Endothelial cell of umbilical vein (primary cell): ENCODE measurements around the gene GAPDH. TPM values are rescaled to one million over a fixed set of nuclear protein-coding genes. Genes with fewer than 3 reads are reported as not detected.

Source experiments
- BruUV-seq: library from RNA; stranded (reverse); fragments of 400-500 nt; replicated peaks from 2 replicates; lab custom pipeline; 2021; lab: Mats Ljungman, UMichigan
- CTCF ChIA-PET: fragments of 300-600, 350-600 bp; sonication (Branson Sonifier 250); formaldehyde crosslinking; loops from one replicate; lab custom pipeline; 2021; ENCODE audit warnings: antibody characterized with exemption, inconsistent platforms; lab: Charles Lee
- POLR2A ChIA-PET: fragments of 300-600, 350-600 bp; sonication (Branson Sonifier 250); formaldehyde crosslinking; loops from one replicate; lab custom pipeline; 2021; ENCODE audit warnings: antibody characterized with exemption, inconsistent platforms; lab: Charles Lee
- DNase-seq: peaks from one replicate; pipeline ENCODE4 v3.0.0-alpha.2; 2011; ENCODE audit warnings: low read depth, low spot score
- FAIRE-seq: peaks from 2 replicates; lab custom pipeline; 2011; peaks lifted over from hg19 to GRCh38; lab: Jason Lieb, UNC
- H2AFZ ChIP-seq: 2 replicates; pipeline ENCODE4 v1.6.0; 2012; ENCODE audit warnings: low read depth, low read length, control low read depth, inconsistent platforms
- H3K27ac ChIP-seq: 2 replicates; pipeline ENCODE4 v1.5.1; 2011; ENCODE audit warnings: low read depth, mild to moderate bottlenecking, control low read depth, low read length, moderate library complexity; ENCODE audit not compliant: insufficient read depth
- H3K27me3 ChIP-seq, 2 experiments: 2 replicates each; pipeline versions ENCODE4 v1.6.0 to v1.6.1; 2011; ENCODE audit warnings: low read length in 2 of 2, mixed read lengths in 1 of 2; ENCODE audit not compliant: control insufficient read depth in 2 of 2, insufficient read depth in 2 of 2
- H3K36me3 ChIP-seq, 2 experiments: 2 replicates in 1 of 2; 3 replicates in 1 of 2; pipeline ENCODE4 v1.5.1; 2011; ENCODE audit warnings: low read length in 2 of 2, mild to moderate bottlenecking in 1 of 2, moderate library complexity in 1 of 2; ENCODE audit not compliant: control insufficient read depth in 2 of 2, insufficient read depth in 2 of 2; ENCODE audit errors: extremely low read depth in 1 of 2
- H3K4me1 ChIP-seq: 3 replicates; pipeline ENCODE4 v1.5.1; 2011; ENCODE audit warnings: mild to moderate bottlenecking, low read length; ENCODE audit not compliant: control insufficient read depth, insufficient read depth; ENCODE audit errors: extremely low read depth
- H3K4me2 ChIP-seq: 2 replicates; pipeline ENCODE4 v1.6.1; 2011; ENCODE audit warnings: low read length, control low read depth, mixed read lengths; ENCODE audit not compliant: insufficient read depth
- H3K4me3 ChIP-seq, 3 experiments: fragments of 200-600 bp in 1 of 3; sonication (generic), shearing (Covaris generic) in 1 of 3; replicated peaks in 1 of 3; 2 replicates each; pipeline ENCODE4 v1.5.1; 2011 to 2016; ENCODE audit warnings: control low read depth in 3 of 3, low read length in 3 of 3, mild to moderate bottlenecking in 2 of 3, inconsistent platforms in 1 of 3, low read depth in 1 of 3, moderate library complexity in 1 of 3; ENCODE audit not compliant: insufficient read depth in 1 of 3
- H3K79me2 ChIP-seq: 2 replicates; pipeline ENCODE4 v1.6.0; 2012; ENCODE audit warnings: low read length, inconsistent platforms; ENCODE audit not compliant: control insufficient read depth, insufficient read depth
- H3K9ac ChIP-seq: replicated peaks from 2 replicates; pipeline ENCODE3; 2011; ENCODE audit warnings: low read length, control low read depth; ENCODE audit not compliant: insufficient read depth; ENCODE audit errors: extremely low read depth
- H3K9me1 ChIP-seq: replicated peaks from 3 replicates; pipeline ENCODE4 v1.6.0; 2011; ENCODE audit warnings: mild to moderate bottlenecking, low read length; ENCODE audit not compliant: control insufficient read depth, insufficient read depth; ENCODE audit errors: extremely low read depth
- H3K9me3 ChIP-seq: replicated peaks from 2 replicates; pipeline ENCODE4 v1.5.1; 2012; ENCODE audit warnings: low read length, inconsistent platforms; ENCODE audit not compliant: control insufficient read depth, insufficient read depth
- H4K20me1 ChIP-seq: replicated peaks from 2 replicates; pipeline ENCODE3; 2011; ENCODE audit warnings: mild to moderate bottlenecking, low read length; ENCODE audit not compliant: control insufficient read depth, insufficient read depth; ENCODE audit errors: extremely low read depth
- CTCF ChIP-seq, 2 donors: IDR thresholded peaks; 1 replicate in 1 of 2; 2 replicates in 1 of 2; pipeline ENCODE4 v1.5.1; 2011; ENCODE audit warnings: low read length in 2 of 2, mild to moderate bottlenecking in 2 of 2, moderate library complexity in 2 of 2, control low read depth in 1 of 2, inconsistent platforms in 1 of 2, low read depth in 1 of 2; ENCODE audit not compliant: insufficient read depth in 1 of 2; ENCODE audit errors: extremely low read depth in 1 of 2
- EZH2 ChIP-seq: IDR thresholded peaks from 2 replicates; pipeline ENCODE4 v1.6.1; 2012; ENCODE audit warnings: borderline replicate concordance, low read depth, mild to moderate bottlenecking, moderate library complexity, low read length, inconsistent platforms; ENCODE audit not compliant: severe bottlenecking
- FOS ChIP-seq: IDR thresholded peaks from 2 replicates; pipeline ENCODE4 v1.6.1; 2011; ENCODE audit warnings: mild to moderate bottlenecking, low read length, moderate library complexity, borderline replicate concordance; ENCODE audit not compliant: insufficient read depth
- GATA2 ChIP-seq: IDR thresholded peaks from 2 replicates; pipeline ENCODE4 v1.7.0; 2011; ENCODE audit warnings: low read depth, mild to moderate bottlenecking, moderate library complexity, mixed read lengths, low read length; ENCODE audit not compliant: insufficient read length, insufficient read depth
- MYC ChIP-seq: IDR thresholded peaks from one replicate; pipeline ENCODE4 v1.6.1; 2011; ENCODE audit warnings: mild to moderate bottlenecking, low read depth, low read length
- POLR2A ChIP-seq: IDR thresholded peaks from 2 replicates; pipeline ENCODE4 v1.6.1; 2012; ENCODE audit warnings: low read depth, mild to moderate bottlenecking, control low read depth, low read length
- POLR2AphosphoS5 ChIP-seq: IDR thresholded peaks from 2 replicates; pipeline ENCODE4 v1.6.1; 2012; ENCODE audit warnings: low read depth, mild to moderate bottlenecking, control low read depth, low read length, moderate library complexity; ENCODE audit not compliant: insufficient read depth
- dilution Hi-C: fragments of 300-500 bp; cut with MboI; formaldehyde crosslinking; loops from one replicate; pipeline ENCODE4 v1.15.0; 2019; ENCODE audit warnings: low sequenced_read_pairs; ENCODE audit not compliant: extremely low pct_ligation_motif_present
- intact Hi-C: fragments of 100-400 bp; cut with micrococcal nuclease; formaldehyde crosslinking; loops from one replicate; pipeline ENCODE4 v1.10.0; 2022
- polyA plus RNA-seq, 4 experiments: library from polyadenylated mRNA; depleted of rRNA in 3 of 4; stranded (reverse) in 3 of 4; unstranded in 1 of 4; fragments of >200 nt; gene quantifications; 2 replicates each; pipeline versions ENCODE4 v1.2.1 to v1.2.3, GENCODE V29; 2011 to 2012; ENCODE audit warnings: missing spikeins in 1 of 4
- total RNA-seq: library from RNA; stranded (reverse); gene quantifications from 2 replicates; pipeline ENCODE4 v1.2.3, GENCODE V29; 2021

Gene GAPDH
- total and polyA plus RNA-seq, 2 donors (not counting 3 experiments of a cell fraction or from before 2014, with no cell fraction given): 4,648 to 8,748 TPM

DNA sequence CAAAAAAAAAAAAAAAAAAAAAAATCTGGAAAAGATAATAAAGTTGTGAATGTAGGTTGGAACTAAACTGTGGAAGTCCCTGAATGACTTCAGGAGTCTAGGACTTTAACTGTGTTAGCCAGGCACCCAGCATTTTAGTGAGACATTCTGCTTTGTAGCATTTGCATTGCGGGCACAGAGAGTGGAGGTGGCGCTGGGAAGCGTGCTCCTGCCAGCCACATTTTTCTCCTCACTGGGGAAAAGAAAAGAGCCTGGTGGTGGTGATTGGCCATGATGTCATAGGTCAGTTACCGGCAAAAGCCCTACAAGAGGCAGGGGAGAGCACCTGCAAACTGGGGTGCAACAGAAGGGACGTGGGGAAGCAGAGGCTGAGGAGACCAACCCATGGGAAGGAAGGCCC is 9.7 kb upstream of the GAPDH start:
- peaks cover 35 to 51% of the 10 kb centered on the region in 2 experiments for H3K36me3 ChIP-seq

DNA sequence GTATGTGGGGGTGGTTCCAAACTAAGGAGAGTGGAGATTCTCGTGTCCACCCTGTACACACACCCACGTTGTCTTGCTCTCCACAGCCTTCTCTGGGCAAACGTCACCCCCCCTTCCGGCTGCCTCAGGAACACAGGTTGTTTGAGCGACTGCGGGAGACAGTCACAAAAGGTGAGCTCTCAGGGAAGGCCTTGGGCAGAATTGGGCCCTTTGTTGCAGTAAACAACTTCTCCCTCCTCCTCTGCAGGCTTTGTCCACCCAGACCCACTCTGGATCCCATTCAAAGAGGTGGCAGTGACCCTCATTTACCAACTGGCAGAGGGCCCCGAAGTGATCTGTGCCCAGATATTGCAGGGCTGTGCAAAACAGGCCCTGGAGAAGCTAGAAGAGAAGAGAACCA is 8.1 kb upstream of the GAPDH start:
- DNase-seq: no peak
- Histone ChIP-seq H3K4me2 (no peak overlapping the region), H3K4me3 (no peak overlapping the region), H3K4me1 (no peaks in the 10 kb centered on the region), H4K20me1 (no peaks in the 10 kb centered on the region), H3K79me2 (no peaks in the 10 kb centered on the region), H3K9me1 (no peaks in the 10 kb centered on the region), H3K9me3 (no peaks in the 10 kb centered on the region), H3K36me3 (peaks cover 40 to 52% of the 10 kb centered on the region in 2 experiments), H3K27me3 (no peaks in the 10 kb centered on the region), H3K9ac (no peak overlapping the region), H2AFZ (no peak overlapping the region), H3K27ac (no peak overlapping the region)
- intact Hi-C loops: no loop called here
- FAIRE-seq: no peak
- no TSS peak for BruUV-seq
- no peak for TF ChIP-seq GATA2
- no peak for TF ChIP-seq FOS
- TF ChIP-seq EZH2: no peak
- no peak for TF ChIP-seq MYC
- TF ChIP-seq POLR2AphosphoS5: no peak
- no peak for TF ChIP-seq CTCF (IDR thresholded peaks at IDR 0.05; ENCODE audit: extremely low read depth in 1 of 2, insufficient read depth in 1 of 2, low read depth in 1 of 2, low read length in 2 of 2)
- CTCF ChIA-PET: no interaction called here
- POLR2A ChIA-PET: no interaction called here
- dilution Hi-C loops: no loop called here

More for the DNA sequence above, 9.7 kb upstream of the GAPDH start:
- Histone ChIP-seq H3K27me3 (no peaks in the 10 kb centered on the region), H3K4me1 (no peaks in the 10 kb centered on the region), H3K4me2 (no peak overlapping the region), H2AFZ (no peak overlapping the region), H3K9me1 (no peaks in the 10 kb centered on the region), H4K20me1 (no peaks in the 10 kb centered on the region), H3K4me3 (no peak overlapping the region), H3K79me2 (no peaks in the 10 kb centered on the region), H3K9ac (no peak overlapping the region), H3K9me3 (no peaks in the 10 kb centered on the region), H3K27ac (no peak overlapping the region)
- ChIA-PET POLR2A (interaction anchor here (2.4 kb wide), 1 partner anchor 9 kb away, joined by 6 read pairs; the partner anchor contains the start of gene GAPDH), CTCF (no interaction called here)
- intact Hi-C loops: no loop called here
- dilution Hi-C loops: no loop called here
- BruUV-seq: no TSS peak
- FAIRE-seq (no peak), DNase-seq (no peak)
- no peak for TF ChIP-seq MYC
- no peak for TF ChIP-seq POLR2A
- no peak for TF ChIP-seq GATA2
- no peak for TF ChIP-seq POLR2AphosphoS5
